HepG2 (cell line): Measurements from ENCODE around the gene PARP11. TPM values are rescaled to one million over a fixed set of nuclear protein-coding genes. Genes with fewer than 3 reads are reported as not detected.

Source experiments
- ATAC-seq: fragments of 200-7000 bp; cut with Tn5 transposase; 3 replicates; pipeline ENCODE4 v1.9.1; 2020; ENCODE audit warnings: mild to moderate bottlenecking, moderate library complexity
- BruUV-seq: library from RNA; stranded (reverse); fragments of 400-500 nt; replicated peaks from 2 replicates; lab custom pipeline; 2021; lab: Mats Ljungman, UMichigan
- CTCF ChIA-PET: fragments of 300-600 bp; formaldehyde crosslinking; extraction: SDS; loops from one replicate; lab custom pipeline; 2021; ENCODE audit warnings: low total read pairs, inconsistent platforms, low intra/inter-chr PET ratio; lab: Yijun Ruan, JAX
- POLR2A ChIA-PET: fragments of 350-600 bp; sonication (Branson Sonifier 250); formaldehyde crosslinking; loops from one replicate; lab custom pipeline; 2020; ENCODE audit warnings: antibody characterized with exemption, inconsistent platforms; lab: Yijun Ruan, JAX
- DNase-seq: peaks from one replicate; pipeline ENCODE4 v3.0.0-alpha.2; 2015; ENCODE audit warnings: low spot score
- FAIRE-seq: peaks from 3 replicates; lab custom pipeline; 2011; peaks lifted over from hg19 to GRCh38; lab: Jason Lieb, UNC
- H2AFZ ChIP-seq: one replicate; pipeline ENCODE4 v1.6.1; 2011; ENCODE audit warnings: low read length, inconsistent platforms
- H3K27ac ChIP-seq: fragments of 300-600 bp; 3 replicates; pipeline ENCODE4 v1.8.0; 2011; ENCODE audit warnings: mixed run types, mild to moderate bottlenecking, mixed read lengths, low read length, inconsistent platforms; ENCODE audit not compliant: insufficient read depth; ENCODE audit errors: extremely low read length
- H3K27me3 ChIP-seq, 2 experiments: fragments of 200-600 bp in 1 of 2; 2 replicates in 1 of 2; 3 replicates in 1 of 2; pipeline versions ENCODE4 v1.6.0 to v1.8.0; 2011; ENCODE audit warnings: low read length in 2 of 2, mild to moderate bottlenecking in 2 of 2, moderate library complexity in 2 of 2, inconsistent platforms in 1 of 2; ENCODE audit not compliant: insufficient read depth in 2 of 2, control insufficient read depth in 1 of 2
- H3K36me3 ChIP-seq, 2 experiments: fragments of 200-600 bp in 1 of 2; replicated peaks in 1 of 2; 2 replicates in 1 of 2; 3 replicates in 1 of 2; pipeline versions ENCODE4 v1.5.1 to v1.8.0; 2011; ENCODE audit warnings: low read length in 2 of 2, inconsistent platforms in 1 of 2; ENCODE audit not compliant: insufficient read depth in 2 of 2, control insufficient read depth in 1 of 2
- H3K4me1 ChIP-seq: 2 replicates; pipeline ENCODE4 v1.5.1; 2012; ENCODE audit warnings: low read length, inconsistent platforms; ENCODE audit not compliant: insufficient read depth
- H3K4me2 ChIP-seq: 2 replicates; pipeline ENCODE4 v1.6.0; 2011; ENCODE audit warnings: low read depth, low read length, inconsistent platforms
- H3K4me3 ChIP-seq, 3 experiments: fragments of 200-600 bp in 1 of 3; sonication (generic), shearing (Covaris generic) in 1 of 3; replicated peaks in 1 of 3; 2 replicates each; pipeline ENCODE4 v1.5.1; 2011 to 2016; ENCODE audit warnings: low read length in 3 of 3, inconsistent platforms in 2 of 3, low read depth in 2 of 3, mild to moderate bottlenecking in 2 of 3, control low read depth in 1 of 3, mixed read lengths in 1 of 3; ENCODE audit not compliant: insufficient read depth in 1 of 3
- H3K79me2 ChIP-seq: one replicate; pipeline ENCODE4 v1.6.1; 2011; ENCODE audit warnings: low read length, inconsistent platforms; ENCODE audit not compliant: insufficient read depth
- H3K9ac ChIP-seq: 2 replicates; pipeline ENCODE4 v1.6.0; 2011; ENCODE audit warnings: mild to moderate bottlenecking, low read depth, low read length, inconsistent platforms; ENCODE audit not compliant: insufficient read depth
- H3K9me3 ChIP-seq: 2 replicates; pipeline ENCODE4 v1.5.1; 2012; ENCODE audit warnings: mild to moderate bottlenecking, low read length
- H4K20me1 ChIP-seq: 2 replicates; pipeline ENCODE4 v1.6.0; 2011; ENCODE audit warnings: inconsistent platforms, mild to moderate bottlenecking, low read length, moderate library complexity; ENCODE audit not compliant: insufficient read depth
- CHD4 ChIP-seq: fragments of 200-600 bp; sonication (generic); IDR thresholded peaks from 2 replicates; pipeline ENCODE4 v1.7.0; 2017; ENCODE audit warnings: mild to moderate bottlenecking, low read length, borderline replicate concordance
- HOXA5 ChIP-seq: sonication (generic); formaldehyde crosslinking; IDR thresholded peaks from 2 replicates; pipeline ENCODE4 v1.4.0; 2020; ENCODE audit warnings: missing genetic modification reagents
- NONO ChIP-seq, 2 experiments: fragments of 450-650 bp in 1 of 2; sonication (generic) in 1 of 2; formaldehyde crosslinking in 1 of 2; IDR thresholded peaks in 1 of 2; conservative IDR thresholded peaks in 1 of 2; 2 replicates each; pipeline versions ENCODE4 v1.6.1 to v1.8.0; 2017 to 2022; ENCODE audit warnings: mild to moderate bottlenecking in 1 of 2, missing genetic modification reagents in 1 of 2, moderate library complexity in 1 of 2
- NR2F6 ChIP-seq, 2 experiments: IDR thresholded peaks; 2 replicates each; pipeline ENCODE4 v1.6.1; 2016; ENCODE audit warnings: antibody characterized with exemption in 1 of 2, mild to moderate bottlenecking in 1 of 2
- WGBS: methylation state at CpG from one replicate; pipeline ENCODE4 v1.1.6; 2017; ENCODE audit warnings: low lambda C conversion rate; 5-methylcytosine and 5-hydroxymethylcytosine counted together
- in situ Hi-C: cut with HindIII; loops from 2 replicates; pipeline ENCODE4 v1.10.0; 2017; ENCODE audit warnings: low pct_unique_long_range_greater_than_20kb; ENCODE audit not compliant: extremely low pct_ligation_motif_present
- intact Hi-C: fragments of 100-400 bp; cut with micrococcal nuclease; formaldehyde crosslinking; loops from one replicate; pipeline ENCODE4 v1.10.0; 2022; ENCODE audit not compliant: unreplicated experiment
- polyA plus RNA-seq, 8 experiments: library from polyadenylated mRNA; depleted of rRNA in 3 of 8; stranded (reverse) in 7 of 8; unstranded in 1 of 8; fragments of >200 nt; fragmentation: Illumina TruSeq in 4 of 8; extraction: Trizol in 4 of 8; gene quantifications; 2 replicates each; pipeline versions ENCODE4 v1.2.1 to v1.2.3, GENCODE V29; 2011 to 2016; ENCODE audit warnings: low read depth in 4 of 8, missing spikeins in 1 of 8, mixed read lengths in 1 of 8; ENCODE audit not compliant: insufficient read depth in 1 of 8
- total RNA-seq, 5 experiments: library from RNA; depleted of rRNA; stranded (reverse); fragments of >200 nt; fragmentation: Illumina TruSeq; extraction: Trizol; gene quantifications; 2 replicates each; pipeline ENCODE4 v1.2.3, GENCODE V29; 2016; ENCODE audit warnings: low read depth in 1 of 5

Gene PARP11
- total and polyA plus RNA-seq, 2 of the 13 experiments (the other 11 are each of a cell fraction or from before 2014, with no cell fraction given): 4.0 to 7.6 TPM

- in situ Hi-C loops (loop anchor here (10.0 kb wide), 1 partner anchor 198 kb away; no protein-coding TSS in a partner anchor), intact Hi-C loops (no loop called here)
- no peak for ATAC-seq
- TF ChIP-seq CHD4 (no peak), NR2F6 (IDR thresholded peaks at IDR 0.05) (no peak), NR2F6 (CRISPR knock-in tag; IDR thresholded peaks at IDR 0.05) (no peak)
- CTCF ChIA-PET: no interaction called here
- no peaks in the 10 kb centered on the region for H3K4me1 ChIP-seq
- BruUV-seq: no TSS peak
- 50% methylated on average over 2 of the region's 2 CpGs for WGBS
- H3K4me2 ChIP-seq: no peak overlapping the region
- no peaks in the 10 kb centered on the region for H3K36me3 ChIP-seq
- H2AFZ ChIP-seq: no peak overlapping the region
- H3K27me3 ChIP-seq: peaks cover 0 to 5% of the 10 kb centered on the region in 2 experiments; a peak in 1 of 5 replicates
- no peaks in the 10 kb centered on the region for H3K79me2 ChIP-seq
- DNase-seq: no peak
- no peaks in the 10 kb centered on the region for H3K9me3 ChIP-seq
- H4K20me1 ChIP-seq: no peaks in the 10 kb centered on the region
- no peak overlapping the region for H3K27ac ChIP-seq
- no peak overlapping the region for H3K4me3 ChIP-seq
- no peak for FAIRE-seq
- POLR2A ChIA-PET: no interaction called here
- H3K9ac ChIP-seq: no peak overlapping the region
Observed at GRCh38 chr12:3896801-3897351, 23.7 kb upstream of the PARP11 start.

- no peak overlapping the region for H3K4me3 ChIP-seq
- ChIA-PET POLR2A (no interaction called here), CTCF (no interaction called here)
- H4K20me1 ChIP-seq: no peaks in the 10 kb centered on the region
- no peaks in the 10 kb centered on the region for H3K4me1 ChIP-seq
- H3K36me3 ChIP-seq: no peaks in the 10 kb centered on the region
- intact Hi-C loops: no loop called here
- H3K9ac ChIP-seq: no peak overlapping the region
- DNase-seq: no peak
- FAIRE-seq: no peak
- no peak for ATAC-seq
- H3K4me2 ChIP-seq: no peak overlapping the region
- H3K27me3 ChIP-seq: peaks cover 0 to 5% of the 10 kb centered on the region in 2 experiments; a peak in 1 of 5 replicates
- WGBS: 14% methylated on average over 2 of the region's 2 CpGs
- no peaks in the 10 kb centered on the region for H3K79me2 ChIP-seq
- in situ Hi-C loops: loop anchor here (10.0 kb wide), 1 partner anchor 198 kb away; no protein-coding TSS in a partner anchor
- BruUV-seq: no TSS peak
- TF ChIP-seq NONO (IDR thresholded peaks at IDR 0.05): no peak
- TF ChIP-seq NONO (CRISPR knock-in tag; conservative IDR thresholded peaks at IDR 0.05): no peak
- no peak for TF ChIP-seq HOXA5 (CRISPR knock-in tag)
- no peaks in the 10 kb centered on the region for H3K9me3 ChIP-seq
- no peak overlapping the region for H2AFZ ChIP-seq
- no peak overlapping the region for H3K27ac ChIP-seq
Observed at GRCh38 chr12:3896356-3896755, 23.2 kb upstream of the PARP11 start.
